ENCODE measurements around the gene KIAA1671. TPM values are rescaled to one million over a fixed set of nuclear protein-coding genes. Genes with fewer than 3 reads are reported as not detected.

The KIAA1671 gene
- total and polyA plus RNA-seq, 2 of the 13 experiments (the other 11 are each of a cell fraction or from before 2014, with no cell fraction given), result 13.5 to 13.6 TPM

GRCh38 chr22:25235547-25236290, 283.2 kb downstream of the KIAA1671 start (continued):
- TF ChIP-seq AHR (CRISPR knock-in tag; IDR thresholded peaks at IDR 0.05), result 0 out of 2 replicates have a peak, but pooled peaks have one; percentile 44
- 0 out of 2 replicates have a peak, but pooled peaks have one; percentile 41 for TF ChIP-seq ZNF414 (CRISPR knock-in tag; IDR thresholded peaks at IDR 0.05)
- TF ChIP-seq LCORL (IDR thresholded peaks at IDR 0.05), result no peak
- TF ChIP-seq LCORL (CRISPR knock-in tag; IDR thresholded peaks at IDR 0.05), result 0 out of 2 replicates have a peak, but pooled peaks have one; percentile 30
- no peak for TF ChIP-seq NBN (conservative IDR thresholded peaks at IDR 0.05)
- peak; percentile 27; the same call in 1 of the 2 replicates for TF ChIP-seq ZNF350 (CRISPR knock-in tag; IDR thresholded peaks at IDR 0.05; ENCODE audit: borderline replicate concordance, low read depth)
- peak; percentile 95; the same call in 1 of the 2 replicates for TF ChIP-seq ZNF576 (CRISPR knock-in tag; IDR thresholded peaks at IDR 0.05)
- TF ChIP-seq HNRNPLL (IDR thresholded peaks at IDR 0.05; ENCODE audit: low read depth, low read length, poor library complexity, severe bottlenecking), result peak; percentile 36
- peak; percentile 18; the same call in 1 of the 2 replicates for TF ChIP-seq SAP130 (CRISPR knock-in tag; IDR thresholded peaks at IDR 0.05; ENCODE audit: low read depth)
- 0 out of 2 replicates have a peak, but pooled peaks have one; percentile 50 for TF ChIP-seq ZNF547 (CRISPR knock-in tag; IDR thresholded peaks at IDR 0.05)
- TF ChIP-seq SP4 (CRISPR knock-in tag; IDR thresholded peaks at IDR 0.05), result peak; percentile 64; the same call in 1 of the 2 replicates
- TF ChIP-seq ZFP91 (CRISPR knock-in tag; IDR thresholded peaks at IDR 0.05; ENCODE audit: borderline replicate concordance), result peak; percentile 62; the same call in 1 of the 2 replicates
- TF ChIP-seq HMGXB4 (CRISPR knock-in tag; IDR thresholded peaks at IDR 0.05; ENCODE audit: borderline replicate concordance in 1 of 2, low read depth in 1 of 2), result peak; percentile 43 to 50; a peak in 1 of 4 replicates
- peak; percentile 75 for TF ChIP-seq HNF1B (CRISPR knock-in tag; IDR thresholded peaks at IDR 0.05)
- TF ChIP-seq NFKBIZ (CRISPR knock-in tag; IDR thresholded peaks at IDR 0.05), result no peak
- peak; percentile 83 for TF ChIP-seq BCL6 (CRISPR knock-in tag; IDR thresholded peaks at IDR 0.05)
- 0 out of 2 replicates have a peak, but pooled peaks have one; percentile 22 for TF ChIP-seq GATAD2A (CRISPR knock-in tag; IDR thresholded peaks at IDR 0.05)
- peak; percentile 48 for TF ChIP-seq ZFP36 (IDR thresholded peaks at IDR 0.05; ENCODE audit: borderline replicate concordance, low read depth, low read length, partially characterized antibody)
- no peak for TF ChIP-seq ZNF792 (CRISPR knock-in tag; IDR thresholded peaks at IDR 0.05)
- no peak for TF ChIP-seq ZNF275 (CRISPR knock-in tag; IDR thresholded peaks at IDR 0.05; ENCODE audit: borderline replicate concordance)
- TF ChIP-seq LBX2 (CRISPR knock-in tag; IDR thresholded peaks at IDR 0.05; ENCODE audit: borderline replicate concordance), result no peak
